Superior temporal gyrus (tissue), 1 donor: Measurements from ENCODE around the gene TAS2R14.

ENCODE experiments used
- DNase-seq: peaks from one replicate; pipeline ENCODE4 v3.0.0-alpha.2; 2016; ENCODE audit errors: extremely low spot score

TAS2R14 gene

GRCh38 chr12:10939163-10939562 lies at the start of gene TAS2R14:
TSS of gene TAS2R14 (minus strand) at chr12:10939263. CDS start at chr12:10939207, 56 bp downstream.
- DNase-seq: no peak

GRCh38 chr12:10986812-10987211 lies 47.7 kb upstream of the TAS2R14 start, which contains the start of gene TAS2R50:
TSS of gene TAS2R50 (minus strand) at chr12:10986912. CDS start at chr12:10986860, 52 bp downstream.
- no peak for DNase-seq

- no peak for DNase-seq
Observed at GRCh38 chr12:10982244-10982643, 43.2 kb upstream of the TAS2R14 start.

GRCh38 chr12:10974965-10975364 lies 35.9 kb upstream of the TAS2R14 start:
- DNase-seq: no peak

- no peak for DNase-seq
Observed at GRCh38 chr12:10968765-10969456, 29.8 kb upstream of the TAS2R14 start.

GRCh38 chr12:10967409-10967808 lies 28.3 kb upstream of the TAS2R14 start:
- no peak for DNase-seq

GRCh38 chr12:10966314-10966713 lies 27.3 kb upstream of the TAS2R14 start:
- DNase-seq: no peak

GRCh38 chr12:10965476-10965875 lies 26.4 kb upstream of the TAS2R14 start:
- DNase-seq: no peak

GRCh38 chr12:10960211-10960610 lies 21.1 kb upstream of the TAS2R14 start:
- DNase-seq: no peak

- peak; percentile 73 for DNase-seq
Observed at GRCh38 chr12:10959804-10960203, 20.7 kb upstream of the TAS2R14 start.

- no peak for DNase-seq
Observed at GRCh38 chr12:10957741-10958140, 18.7 kb upstream of the TAS2R14 start.

- no peak for DNase-seq
Observed at GRCh38 chr12:10956085-10956484, 17.0 kb upstream of the TAS2R14 start.

- peak; percentile 57 for DNase-seq
Observed at GRCh38 chr12:10952645-10953044, 13.6 kb upstream of the TAS2R14 start.

- DNase-seq: no peak
Observed at GRCh38 chr12:10943167-10943566, 4.1 kb upstream of the TAS2R14 start.

- DNase-seq: no peak
Observed at GRCh38 chr12:10941916-10942607, 3.0 kb upstream of the TAS2R14 start.

- DNase-seq: no peak
Observed at GRCh38 chr12:10941369-10941768, 2.3 kb upstream of the TAS2R14 start.

GRCh38 chr12:10940389-10940788 lies 1.3 kb upstream of the TAS2R14 start:
- DNase-seq: no peak

GRCh38 chr12:10936506-10936905 lies 2.6 kb downstream of the TAS2R14 start:
- DNase-seq: no peak

GRCh38 chr12:10928746-10929286 lies 10.2 kb downstream of the TAS2R14 start, which contains the start of gene PRH2:
TSS of gene PRH2 (plus strand) at chr12:10929236. CDS start at chr12:10929274, 38 bp downstream.
- no peak for DNase-seq

- DNase-seq: no peak
Observed at GRCh38 chr12:10926269-10926668, 12.8 kb downstream of the TAS2R14 start.

- no peak for DNase-seq
Observed at GRCh38 chr12:10919809-10920208, 19.3 kb downstream of the TAS2R14 start.

GRCh38 chr12:10910380-10910779 lies 28.7 kb downstream of the TAS2R14 start:
- no peak for DNase-seq

GRCh38 chr12:10909462-10909861 lies 29.6 kb downstream of the TAS2R14 start, which contains the start of gene TAS2R13:
TSS of gene TAS2R13 (minus strand) at chr12:10909562. CDS start at chr12:10909298, 264 bp downstream.
- DNase-seq: no peak
